Epithelial cell of proximal tubule (primary cell): ENCODE data around the gene ADO. TPM values are rescaled to one million over a fixed set of nuclear protein-coding genes. Genes with fewer than 3 reads are reported as not detected.
A peak's percentile ranks its signal among the peaks of the same experiment; 100 is the strongest.

ENCODE experiments used
- DNase-seq: peaks from one replicate; pipeline ENCODE4 v3.0.0-alpha.2; 2011; ENCODE audit warnings: low read depth
- H3K4me3 ChIP-seq: 2 replicates; pipeline ENCODE4 v1.5.1; 2011; ENCODE audit warnings: low read depth, mild to moderate bottlenecking, low read length
- CTCF ChIP-seq: conservative IDR thresholded peaks from 2 replicates; pipeline ENCODE4 v1.5.1; 2012; ENCODE audit warnings: low read depth, mild to moderate bottlenecking, low read length
- total RNA-seq: library from RNA; depleted of rRNA; stranded (reverse); fragments of >200 nt; gene quantifications from 2 replicates; pipeline ENCODE4 v1.2.3, GENCODE V29; 2015

The ADO gene
- total RNA-seq, 1 donor from 2014 or later: 19.8 TPM

- no peak for TF ChIP-seq CTCF
- DNase-seq: no peak
- H3K4me3 ChIP-seq: peak overlapping the region; percentile 63
These were observed 10.3 kb downstream of the ADO start for GRCh38 chr10:62814756-62815380.

DNA sequence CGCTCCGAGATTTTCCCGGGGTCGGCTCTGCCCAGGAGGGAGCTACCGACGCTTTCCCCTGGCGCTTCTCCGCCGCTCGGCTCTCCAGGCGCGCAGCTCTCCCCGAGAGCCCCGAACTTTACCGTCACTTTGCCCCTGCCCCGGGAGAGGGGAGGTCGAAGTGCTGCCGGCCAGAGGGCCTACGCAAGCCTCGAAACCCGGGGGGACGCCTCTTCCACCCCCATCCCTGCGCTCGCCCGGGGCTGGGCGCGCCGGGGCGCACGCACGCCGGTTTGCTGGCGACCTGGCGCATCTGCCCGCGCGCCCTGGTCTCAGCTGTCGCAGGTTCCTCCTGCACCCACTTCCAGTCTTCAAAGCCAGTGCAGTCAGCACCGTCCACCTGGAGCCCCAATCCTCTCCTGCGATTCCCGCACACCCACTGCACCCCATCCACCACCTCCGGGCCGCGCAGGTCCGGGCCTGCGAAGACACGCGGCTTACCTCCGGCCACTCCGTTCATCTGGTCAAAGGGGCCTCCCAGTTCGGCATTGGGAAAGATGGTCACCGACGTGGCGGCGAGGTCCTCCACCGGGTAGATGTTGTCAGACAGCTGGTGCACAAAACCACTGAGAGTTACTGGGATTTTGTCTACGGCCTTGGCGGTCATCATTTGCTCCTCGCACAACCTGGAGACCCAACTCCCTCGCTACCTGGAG is 11.0 kb downstream of the ADO start:
- H3K4me3 ChIP-seq: peak overlapping the region; percentile 63
- TF ChIP-seq CTCF: no peak
- no peak for DNase-seq

DNA sequence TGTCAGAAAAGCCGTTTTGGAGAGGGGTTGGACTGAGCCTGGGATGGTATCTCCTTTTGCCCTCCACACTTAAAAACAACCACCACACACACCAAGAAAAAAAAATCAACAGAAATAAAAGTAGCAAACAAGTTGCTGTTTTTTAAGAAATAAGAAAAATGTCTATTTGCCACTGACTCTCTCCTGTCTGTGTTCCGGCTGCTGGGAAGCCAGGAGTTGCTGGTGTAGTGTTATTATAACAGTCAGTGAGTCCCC is 11.5 kb downstream of the ADO start:
- DNase-seq: no peak
- H3K4me3 ChIP-seq: peak overlapping the region; percentile 63
- no peak for TF ChIP-seq CTCF

- no peak for TF ChIP-seq CTCF
- peak within 1 kb of the TSS; percentile 63 for H3K4me3 ChIP-seq
- peak; percentile 91 for DNase-seq
These were observed 12.0 kb downstream of the ADO start, which contains the start of gene EGR2 for GRCh38 chr10:62816331-62817120. Gene EGR2, minus strand, starts transcription at chr10:62816366. Its CDS starts 337 bp downstream, at chr10:62816029.

DNA sequence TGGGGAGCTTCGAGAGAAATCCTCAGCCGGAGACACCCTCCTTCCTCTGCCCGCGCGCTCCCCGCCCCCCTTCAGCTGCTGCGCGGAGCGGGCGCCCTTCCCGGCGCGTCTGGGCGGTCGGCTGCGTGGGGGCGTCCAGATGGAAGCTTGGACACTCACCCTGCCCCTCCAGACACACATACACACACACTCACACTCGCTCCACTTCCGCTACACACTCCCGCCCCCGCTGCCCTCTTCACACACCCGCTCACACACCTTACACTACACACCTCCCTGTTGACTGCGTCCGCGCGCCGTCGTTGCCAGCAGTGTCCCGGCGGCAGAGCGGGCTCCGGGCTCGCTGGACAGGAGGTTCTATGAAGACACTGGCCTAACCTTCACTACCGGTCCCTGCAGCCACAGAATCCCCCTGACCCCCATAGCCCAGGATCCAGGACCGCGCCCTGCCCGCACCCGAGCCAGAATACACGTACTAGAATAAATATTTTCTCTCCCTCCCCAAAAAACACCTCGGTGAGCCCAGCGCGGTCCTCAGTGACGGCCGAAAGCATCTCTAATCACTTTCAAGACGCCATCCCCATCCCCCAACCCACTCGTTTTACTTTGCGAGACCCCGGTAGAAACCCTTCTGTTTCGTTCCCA is 12.7 kb downstream of the ADO start:
- H3K4me3 ChIP-seq: peak overlapping the region; percentile 63
- no peak for TF ChIP-seq CTCF
- DNase-seq: no peak

DNA sequence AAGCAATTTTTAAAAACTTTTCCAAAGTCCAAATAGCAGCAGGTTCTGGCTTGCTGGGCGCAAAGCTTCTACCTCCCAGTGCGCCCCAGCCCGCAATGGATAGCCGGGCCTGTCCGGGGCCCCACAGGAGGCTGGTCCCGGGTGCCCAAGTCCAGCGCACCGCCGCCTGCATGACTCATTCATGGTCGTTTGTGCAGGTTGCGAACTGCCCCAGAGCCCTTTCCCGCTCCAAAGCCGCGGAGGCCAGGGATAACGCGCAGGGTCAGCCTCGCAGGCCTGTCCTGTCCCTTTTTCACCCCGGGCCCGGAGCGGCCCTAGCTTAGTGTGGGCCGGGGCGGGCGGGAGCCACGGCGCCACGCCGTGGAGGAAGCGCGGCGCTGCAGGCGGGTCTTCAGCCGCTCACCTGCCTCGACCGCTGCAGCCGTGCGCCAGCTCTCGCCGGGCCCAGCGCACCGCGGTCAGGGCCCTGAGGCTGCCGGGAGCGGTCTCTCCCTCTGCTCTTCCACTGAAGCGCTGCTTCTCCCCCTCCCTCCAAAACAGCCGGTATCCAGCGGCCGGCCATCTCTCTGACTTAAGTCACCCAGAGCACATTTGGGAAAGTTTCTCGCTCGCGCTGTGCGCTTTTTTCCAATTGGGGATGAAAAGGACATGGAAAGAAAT is 13.4 kb downstream of the ADO start:
- peak overlapping the region; percentile 63 for H3K4me3 ChIP-seq
- peak; percentile 69 for TF ChIP-seq CTCF
- DNase-seq: no peak
